NCI-H1930 (cell line): ENCODE measurements around the gene NCS1.

ENCODE experiments used
- DNase-seq, 2 experiments: peaks; one replicate each; lab custom pipeline; 2025; lab: John Stamatoyannopoulos, UW

NCS1 gene

DNA sequence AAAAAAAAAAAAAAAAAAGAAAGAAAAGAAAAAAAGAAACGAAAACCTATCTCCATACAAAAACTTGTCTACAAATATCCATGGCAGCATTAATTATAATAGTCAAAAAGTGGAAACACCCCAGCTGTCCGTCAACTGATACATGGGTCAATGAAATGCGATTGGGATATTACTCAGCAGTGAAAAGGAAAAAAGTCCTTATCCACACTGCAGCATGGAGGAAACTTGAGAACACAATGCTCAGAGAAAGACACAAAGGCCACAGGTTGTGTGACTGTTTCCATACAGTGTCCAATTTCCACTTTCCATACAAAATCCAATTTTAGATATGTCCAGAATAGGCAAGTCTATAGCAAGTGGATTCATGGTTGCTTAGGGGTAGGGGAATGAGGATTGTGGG, 24.3 kb upstream of the NCS1 start:
- DNase-seq: no peak

- no peak for DNase-seq
Measured at GRCh38 chr9:130149031-130149430, 23.2 kb upstream of the NCS1 start.

DNA sequence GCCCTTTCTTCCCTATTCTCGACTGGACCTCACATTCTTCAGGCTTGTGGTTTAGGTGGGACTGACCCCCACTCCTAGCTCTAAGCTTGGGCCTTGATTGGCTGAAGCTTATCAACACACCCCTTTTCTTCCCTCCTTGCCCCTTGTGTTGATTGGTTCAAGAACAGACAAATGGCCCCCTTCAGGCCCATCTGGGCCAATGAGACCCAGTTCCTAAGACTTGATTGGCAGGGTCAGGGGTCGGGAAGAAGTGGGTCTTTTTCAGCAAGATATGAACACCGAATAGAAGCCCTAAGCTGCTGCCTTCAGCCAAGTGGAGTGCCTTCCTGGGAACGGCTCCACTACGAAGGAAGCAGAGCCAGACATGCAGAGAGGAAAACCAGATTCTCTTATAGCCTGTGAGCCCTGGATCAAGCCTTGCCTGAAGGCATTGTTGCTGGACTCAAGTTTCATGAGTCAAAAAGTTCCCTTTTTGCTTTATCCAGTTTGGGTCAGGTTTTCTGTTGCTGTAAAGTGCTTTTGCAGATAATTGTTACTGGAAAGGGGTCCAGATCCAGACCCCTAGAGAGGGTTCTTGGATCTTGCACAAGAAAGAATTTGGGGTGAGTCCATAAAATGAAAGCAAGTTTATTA, 22.4 kb upstream of the NCS1 start:
- DNase-seq: no peak

- DNase-seq: no peak
Measured at GRCh38 chr9:130150779-130151382, 21.3 kb upstream of the NCS1 start.

DNA sequence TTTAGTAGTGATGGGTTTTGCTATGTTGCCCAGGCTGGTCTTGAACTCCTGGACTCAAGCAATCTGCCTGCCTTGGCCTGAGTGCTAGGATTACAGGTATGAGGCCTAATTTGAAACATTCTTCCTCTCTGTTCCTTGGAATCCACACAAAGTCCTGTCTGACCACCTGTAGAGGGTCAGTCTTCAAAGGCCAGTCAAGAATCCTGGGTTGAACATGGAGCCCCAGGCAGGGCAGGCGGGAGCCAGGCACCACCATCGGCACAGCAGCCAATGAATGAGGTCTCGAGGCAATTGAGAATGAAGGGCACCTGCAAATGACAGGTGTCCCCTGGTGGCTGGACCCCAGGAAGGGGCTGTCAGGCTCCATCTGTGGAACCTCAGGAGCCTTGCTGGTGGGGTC, 17.4 kb upstream of the NCS1 start:
- no peak for DNase-seq

DNA sequence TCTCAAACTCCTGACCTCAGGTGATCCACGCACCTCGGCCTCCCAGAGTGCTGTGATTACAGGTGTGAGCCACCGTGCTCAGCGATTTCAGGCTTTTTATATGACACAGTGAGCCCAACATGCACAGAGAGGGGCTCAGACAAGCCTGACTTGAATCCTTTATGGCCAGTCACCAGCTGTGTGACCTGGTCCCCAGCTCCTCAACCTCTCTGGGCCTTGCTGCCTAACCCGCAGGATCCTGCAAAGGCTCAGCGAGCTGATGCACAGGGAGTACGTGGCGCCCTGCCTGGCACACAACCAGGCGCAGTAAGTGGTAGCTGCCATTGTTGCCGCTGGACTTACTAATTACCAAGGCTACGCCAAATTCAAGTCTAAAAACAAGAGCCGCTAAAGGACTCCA, 16.6 kb upstream of the NCS1 start:
- DNase-seq: no peak

DNA sequence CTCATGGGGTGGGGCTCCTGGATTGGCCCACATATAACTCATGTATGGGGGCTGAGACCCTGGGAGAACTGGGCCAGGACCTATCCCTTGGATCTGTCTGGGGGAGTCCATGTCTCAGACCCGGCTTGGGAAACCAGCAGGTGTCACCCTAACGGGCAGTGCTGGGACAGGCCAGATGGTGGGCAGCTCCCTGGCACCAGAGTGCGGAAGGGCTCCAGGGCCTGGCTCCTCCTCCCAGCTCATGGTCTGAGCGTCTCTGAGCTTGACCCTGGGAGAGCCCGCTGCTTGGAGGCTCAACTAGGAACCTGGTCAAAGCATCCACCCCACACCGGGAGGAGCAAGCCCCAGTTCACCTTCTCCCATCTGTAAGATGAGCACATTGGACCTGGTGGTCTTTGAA, 15.5 kb upstream of the NCS1 start:
- DNase-seq: no peak

DNA sequence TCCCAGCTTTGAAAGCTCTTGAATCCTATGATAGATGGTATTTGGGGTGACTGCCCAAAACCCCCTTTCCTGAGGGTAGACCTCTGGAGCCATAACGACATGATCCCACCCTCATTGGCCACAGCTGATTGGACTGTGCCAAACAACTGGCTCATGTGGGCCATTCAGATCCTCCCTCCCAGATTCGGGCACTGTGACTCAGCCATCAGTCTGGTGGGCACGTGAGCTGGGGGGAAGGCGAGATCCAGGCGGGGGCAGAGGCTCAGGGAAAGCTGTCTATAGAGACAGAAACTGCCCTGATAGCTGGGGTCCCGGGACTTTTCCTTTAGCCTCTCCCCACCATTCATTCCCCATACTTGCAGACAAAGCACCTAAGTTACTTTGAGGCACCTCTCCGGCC, 15.1 kb upstream of the NCS1 start:
- no peak for DNase-seq

DNA sequence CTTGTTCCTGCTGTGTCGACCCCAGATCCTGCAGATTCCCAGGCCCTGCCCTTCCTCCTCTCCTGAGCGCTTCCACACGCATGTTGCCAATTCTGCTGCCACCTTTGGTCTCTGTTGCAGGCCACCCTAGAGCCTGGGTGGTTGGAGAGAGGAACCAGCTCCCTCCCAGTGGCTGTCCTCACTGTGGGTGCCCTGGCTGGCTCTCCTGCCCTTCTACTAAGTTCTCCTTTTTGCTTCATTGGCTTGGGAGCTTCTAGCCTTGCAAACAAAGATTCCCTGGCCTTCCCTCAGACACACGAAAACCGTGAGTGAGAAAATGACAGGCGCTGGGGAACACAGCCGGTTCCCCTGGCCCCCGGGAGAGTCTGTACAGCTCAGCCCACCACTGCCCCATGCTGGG, 14.2 kb upstream of the NCS1 start:
- no peak for DNase-seq

DNA sequence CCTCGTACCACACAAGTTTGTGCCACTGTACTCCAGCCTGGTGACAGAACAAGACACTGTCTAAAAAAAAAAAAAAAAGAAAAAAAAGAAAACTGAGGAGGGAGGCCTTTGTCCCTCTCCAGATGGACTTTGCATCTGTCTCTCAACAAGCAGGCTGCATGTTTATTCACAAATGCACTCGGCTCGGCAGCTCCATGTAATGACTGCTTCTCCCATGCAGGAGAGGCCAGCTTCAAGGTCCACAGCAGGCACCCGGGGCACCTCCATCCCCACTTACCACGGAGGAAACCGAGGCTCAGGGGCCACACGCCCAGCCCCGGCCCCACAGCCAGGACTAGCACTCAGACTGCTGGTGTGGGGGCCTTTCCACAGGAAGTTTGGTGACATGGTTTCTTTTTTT, 13.1 kb upstream of the NCS1 start:
- no peak for DNase-seq

DNA sequence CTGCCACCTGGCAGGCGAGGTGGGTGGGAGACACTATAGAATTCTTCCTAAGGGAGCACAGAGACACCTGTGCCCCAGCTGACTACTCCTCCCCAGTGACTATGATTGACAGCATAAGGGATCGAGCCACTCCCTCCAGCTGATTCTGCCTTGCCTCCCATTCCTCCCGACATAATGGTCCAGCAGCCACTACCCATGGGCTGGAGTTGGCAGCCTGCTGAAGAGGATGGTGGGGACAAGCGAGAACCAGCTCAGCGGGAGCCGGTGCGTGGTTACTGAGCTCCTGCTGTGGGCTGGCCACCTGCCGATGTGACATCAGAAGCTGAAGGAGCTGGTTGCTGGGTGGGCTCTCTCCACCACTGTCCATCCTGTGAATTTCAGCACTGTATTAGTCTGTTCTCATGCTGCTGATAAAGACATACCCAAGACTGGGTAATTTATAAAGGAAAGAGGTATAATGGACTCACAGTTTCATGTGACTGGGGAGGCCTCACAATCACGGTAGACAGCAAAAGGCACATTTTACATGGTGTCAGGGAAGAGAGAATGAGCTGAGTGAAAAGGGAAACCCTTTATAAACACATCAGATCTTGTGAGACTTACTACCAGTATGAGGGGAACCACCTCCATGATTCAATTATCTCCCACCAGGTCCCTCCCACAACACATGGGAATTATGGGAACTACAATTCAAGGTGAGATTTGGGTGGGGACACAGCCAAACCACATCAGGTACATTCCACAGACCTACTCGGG, 12.1 kb upstream of the NCS1 start:
- no peak for DNase-seq

DNA sequence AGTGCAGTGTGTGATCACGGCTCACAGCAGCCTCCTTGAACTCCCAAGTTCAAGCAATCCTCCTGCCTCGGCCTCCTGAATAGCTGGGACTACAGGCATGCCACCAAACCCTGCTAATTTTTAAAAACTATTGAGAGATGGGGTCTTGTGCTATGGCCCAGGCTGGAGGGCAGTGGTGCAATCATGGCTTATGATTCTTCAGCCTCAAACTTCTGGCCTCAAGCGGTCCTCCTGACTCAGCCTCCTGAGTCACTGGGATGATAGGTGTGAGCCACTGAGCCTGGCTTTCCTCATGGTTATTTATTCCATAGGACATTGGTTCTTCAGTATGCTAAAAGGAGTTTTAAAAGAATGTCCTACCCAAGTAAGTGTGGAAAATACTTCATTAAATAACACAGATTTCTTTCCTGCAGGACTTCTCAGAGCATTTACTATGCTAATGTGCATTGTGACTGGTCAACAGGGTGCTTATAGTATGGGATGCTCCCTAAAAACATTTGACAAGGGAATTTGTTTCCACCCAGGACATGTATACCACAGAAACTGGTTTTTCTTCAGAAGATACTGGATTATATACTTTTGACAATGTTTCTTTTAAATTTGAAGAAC, 11.2 kb upstream of the NCS1 start:
- DNase-seq: no peak

DNA sequence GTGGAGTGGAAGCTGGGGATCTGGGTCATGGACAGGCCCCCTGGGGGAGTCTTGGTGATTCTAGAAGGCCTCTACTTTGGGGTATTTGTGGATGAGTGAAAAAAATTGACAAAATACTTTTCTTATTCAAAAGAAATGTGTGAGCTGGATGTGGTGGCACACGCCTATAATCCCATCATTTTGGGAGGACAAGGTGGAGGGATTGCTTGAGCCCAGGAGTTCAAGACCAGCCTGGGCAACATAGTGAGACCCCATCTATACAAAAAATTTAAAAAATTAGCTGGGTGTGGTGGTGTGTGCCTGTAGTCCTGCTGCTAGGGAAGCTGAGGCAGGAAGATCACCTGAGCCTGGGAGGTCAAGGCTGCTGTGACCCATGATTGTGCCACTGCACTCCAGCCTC, 6.6 kb upstream of the NCS1 start:
- no peak for DNase-seq

- no peak for DNase-seq
Measured at GRCh38 chr9:130166399-130166798, 5.8 kb upstream of the NCS1 start.

DNA sequence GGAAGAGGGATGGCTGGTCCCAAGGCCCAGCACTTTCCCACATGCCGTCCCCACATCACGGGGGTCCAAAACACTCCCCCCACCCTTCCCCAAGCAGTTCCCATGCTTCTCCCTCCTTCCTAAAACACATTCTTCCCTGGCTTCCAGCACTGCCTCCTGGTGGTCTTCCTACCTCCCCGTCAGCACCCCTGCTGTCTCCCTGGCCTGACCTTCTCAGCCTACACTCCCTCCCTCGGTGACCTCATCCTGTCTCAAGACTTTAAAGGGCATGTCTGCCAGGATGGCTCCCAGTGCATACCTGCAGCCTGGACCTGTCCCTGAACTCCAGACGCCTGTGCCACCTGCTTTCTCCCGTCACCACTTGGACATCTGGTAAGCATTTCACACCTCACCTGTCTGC, 4.3 kb upstream of the NCS1 start:
- no peak for DNase-seq

GRCh38 chr9:130171226-130172148, 717 bp upstream of the NCS1 start:
- DNase-seq: no peak

DNA sequence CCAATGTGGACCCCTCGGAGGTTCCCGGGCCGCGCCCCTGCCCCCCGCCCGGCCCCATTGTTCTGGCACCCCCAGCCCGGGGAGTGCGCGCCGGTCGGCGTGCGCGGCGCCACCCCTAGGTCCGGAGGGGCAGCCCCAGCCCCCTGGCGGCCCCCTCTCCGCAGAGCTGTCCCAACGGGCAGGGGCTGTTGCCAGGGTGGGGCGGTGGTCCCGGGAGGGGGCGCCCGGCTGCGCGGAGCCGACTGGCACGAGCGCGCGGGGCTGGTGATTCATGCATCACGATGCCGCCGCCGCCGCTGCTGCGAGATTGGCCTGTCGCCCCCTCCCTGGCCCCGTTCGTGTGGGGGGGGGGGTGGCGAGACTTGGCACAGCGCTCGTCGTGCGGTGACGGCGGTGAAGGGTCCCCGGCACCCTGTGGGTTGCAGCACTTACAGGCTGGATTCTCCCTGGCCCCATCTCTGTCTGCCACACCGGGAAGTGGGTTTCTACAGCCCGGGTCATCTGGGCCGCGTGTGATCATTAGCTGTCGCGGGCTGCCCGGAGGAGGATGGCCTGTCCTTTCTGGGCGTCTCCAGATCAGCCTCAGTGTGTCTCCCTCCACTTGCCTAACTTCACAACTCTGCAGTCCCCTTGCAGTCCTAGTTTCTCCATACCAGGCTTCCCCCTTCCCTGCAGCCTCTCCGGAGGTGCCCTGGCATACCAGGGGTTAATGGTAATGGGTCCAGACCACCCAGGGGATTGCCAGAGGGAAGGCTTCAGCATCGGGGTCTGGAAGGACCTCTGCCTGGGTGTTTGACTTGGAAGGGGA, 858 bp downstream of the NCS1 start:
- peak in 1 of 2 experiments; percentile 18 for DNase-seq

DNA sequence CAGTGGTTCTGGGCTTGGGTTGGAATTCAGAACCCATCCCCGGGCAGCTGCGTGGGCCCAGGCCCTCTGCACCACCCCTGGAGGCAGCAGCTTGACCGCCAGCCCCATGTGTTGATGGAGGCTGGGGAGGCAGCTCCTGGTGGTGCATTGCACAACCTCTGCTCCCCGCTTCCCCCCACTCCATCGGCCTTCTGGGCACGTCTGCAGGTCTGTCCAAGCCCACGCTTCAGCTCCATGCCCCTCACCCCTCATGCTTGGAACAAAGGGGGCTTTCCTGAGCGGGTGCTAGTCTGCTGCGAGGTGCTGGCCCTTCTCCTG, 1.4 kb downstream of the NCS1 start:
- DNase-seq: no peak

GRCh38 chr9:130174025-130174424, 1.8 kb downstream of the NCS1 start:
- DNase-seq: no peak

GRCh38 chr9:130174920-130175321, 2.7 kb downstream of the NCS1 start:
- DNase-seq: no peak

DNA sequence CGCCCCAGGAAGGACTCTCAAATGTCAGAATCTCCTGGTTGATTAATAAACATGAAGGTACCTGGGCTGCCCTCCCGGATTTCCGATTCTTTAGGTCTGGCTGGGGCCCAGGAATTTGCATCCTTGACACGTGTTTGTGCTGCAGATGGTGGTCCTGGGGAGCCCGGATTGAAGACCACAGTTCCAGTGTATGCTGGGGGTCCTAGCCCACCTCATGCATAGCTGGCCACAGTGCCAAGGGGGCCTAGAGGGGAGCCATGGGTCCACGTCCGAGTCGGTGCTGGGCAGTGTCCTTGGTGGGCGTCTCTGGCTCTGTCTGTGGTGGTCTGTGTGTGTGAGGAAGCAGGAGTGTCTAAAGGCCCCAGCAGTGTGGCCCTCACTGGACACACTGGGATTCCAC, 3.2 kb downstream of the NCS1 start:
- no peak for DNase-seq
